GM12878 (cell line): ENCODE data around the gene HLA-DQB1. TPM values are rescaled to one million over a fixed set of nuclear protein-coding genes. Genes with fewer than 3 reads are reported as not detected.

Experiments used
- ATAC-seq: fragments of 200-7000 bp; cut with Tn5 transposase; 3 replicates; pipeline ENCODE4 v1.9.1; 2020; ENCODE audit warnings: mild to moderate bottlenecking, moderate library complexity
- BruUV-seq: library from RNA; stranded (reverse); fragments of 400-500 nt; replicated peaks from 2 replicates; lab custom pipeline; 2021; lab: Mats Ljungman, UMichigan
- CTCF ChIA-PET: fragments of 300-600 bp; sonication (Branson Sonifier 250); formaldehyde crosslinking; extraction: SDS; loops from one replicate; lab custom pipeline; 2021; ENCODE audit warnings: inconsistent platforms; lab: Yijun Ruan, JAX
- POLR2A ChIA-PET: fragments of 350-600 bp; formaldehyde crosslinking; extraction: SDS; loops from one replicate; lab custom pipeline; 2021; ENCODE audit warnings: inconsistent platforms; lab: Charles Lee
- RAD21 ChIA-PET: fragments of 300-600 bp; sonication (Branson Sonifier 250); formaldehyde crosslinking; loops from one replicate; lab custom pipeline; 2023; ENCODE audit warnings: antibody characterized with exemption; ENCODE audit not compliant: unreplicated experiment; lab: Charles Lee
- SMC1A ChIA-PET: fragments of 300-600 bp; sonication (Branson Sonifier 250); formaldehyde crosslinking; loops from one replicate; lab custom pipeline; 2023; ENCODE audit not compliant: unreplicated experiment, uncharacterized antibody; lab: Charles Lee
- DNase-seq: peaks from one replicate; pipeline ENCODE4 v3.0.0-alpha.2; 2011; ENCODE audit warnings: low read depth, low spot score
- FAIRE-seq: peaks from 3 replicates; lab custom pipeline; 2011; peaks lifted over from hg19 to GRCh38; lab: Jason Lieb, UNC
- H2AFZ ChIP-seq: 2 replicates; pipeline ENCODE4 v1.6.0; 2011; ENCODE audit warnings: low read depth, low read length, control low read depth; ENCODE audit not compliant: control insufficient read depth
- H3K27ac ChIP-seq: 2 replicates; pipeline ENCODE4 v1.5.1; 2011; ENCODE audit warnings: control low read depth; ENCODE audit not compliant: control insufficient read depth, insufficient read depth
- H3K27me3 ChIP-seq, 2 experiments: replicated peaks in 1 of 2; 2 replicates each; pipeline versions ENCODE4 v1.6.0 to v1.6.1; 2011; ENCODE audit warnings: low read length in 1 of 2; ENCODE audit not compliant: control insufficient read depth in 2 of 2, insufficient read depth in 2 of 2
- H3K36me3 ChIP-seq, 2 experiments: 2 replicates each; pipeline ENCODE4 v1.5.1; 2011; ENCODE audit warnings: low read length in 1 of 2; ENCODE audit not compliant: control insufficient read depth in 2 of 2, insufficient read depth in 2 of 2
- H3K4me1 ChIP-seq: 2 replicates; pipeline ENCODE4 v1.6.1; 2011; ENCODE audit warnings: mild to moderate bottlenecking, low read length, moderate library complexity, mixed read lengths; ENCODE audit not compliant: control insufficient read depth, insufficient read depth
- H3K4me2 ChIP-seq: 2 replicates; pipeline ENCODE4 v1.6.0; 2011; ENCODE audit warnings: control low read depth; ENCODE audit not compliant: control insufficient read depth, insufficient read depth
- H3K4me3 ChIP-seq: fragments of 200-600 bp; sonication (generic); 2 replicates; pipeline ENCODE4 v1.5.1; 2016
- H3K79me2 ChIP-seq: 2 replicates; pipeline ENCODE4 v1.6.0; 2011; ENCODE audit warnings: low read length; ENCODE audit not compliant: control insufficient read depth, insufficient read depth
- H3K9ac ChIP-seq: 2 replicates; pipeline ENCODE4 v1.8.0; 2011; ENCODE audit warnings: low read length, control low read depth, mixed read lengths; ENCODE audit not compliant: control insufficient read depth, insufficient read depth
- H3K9me3 ChIP-seq: replicated peaks from 3 replicates; pipeline ENCODE4 v1.5.1; 2011; ENCODE audit warnings: mild to moderate bottlenecking, low read length; ENCODE audit not compliant: control insufficient read depth, insufficient read depth
- H4K20me1 ChIP-seq: 2 replicates; pipeline ENCODE4 v1.6.0; 2011; ENCODE audit not compliant: control insufficient read depth, insufficient read depth
- EED ChIP-seq: sonication (generic); IDR thresholded peaks from 2 replicates; pipeline ENCODE4 v1.6.1; 2016; ENCODE audit warnings: antibody characterized with exemption, low read depth
- ESRRA ChIP-seq: IDR thresholded peaks from 2 replicates; pipeline ENCODE4 v1.6.1; 2012; ENCODE audit warnings: mild to moderate bottlenecking, low read length, improper control_type of control experiment
- NR2C1 ChIP-seq: fragments of 450-650 bp; IDR thresholded peaks from 2 replicates; pipeline ENCODE4 v1.6.1; 2017; ENCODE audit warnings: antibody characterized with exemption, mild to moderate bottlenecking, moderate library complexity
- NR2F1 ChIP-seq: fragments of 450-650 bp; conservative IDR thresholded peaks from 2 replicates; pipeline ENCODE4 v1.6.1; 2017; ENCODE audit warnings: mild to moderate bottlenecking
- POLR2AphosphoS5 ChIP-seq: IDR thresholded peaks from 2 replicates; pipeline ENCODE4 v1.6.1; 2011; ENCODE audit warnings: mild to moderate bottlenecking, low read length, inconsistent platforms
- SRF ChIP-seq, 2 experiments: IDR thresholded peaks; 2 replicates each; pipeline ENCODE4 v1.6.1; 2011; ENCODE audit warnings: low read depth in 2 of 2, low read length in 2 of 2, mild to moderate bottlenecking in 1 of 2, moderate library complexity in 1 of 2
- SUPT20H ChIP-seq: IDR thresholded peaks from 2 replicates; pipeline ENCODE4 v1.6.1; 2011; ENCODE audit warnings: low read depth, mild to moderate bottlenecking, low read length, moderate library complexity, borderline replicate concordance; ENCODE audit not compliant: control insufficient read depth
- SUZ12 ChIP-seq: fragments of 200-600 bp; sonication (generic); IDR thresholded peaks from one replicate; pipeline ENCODE4 v1.6.1; 2018; ENCODE audit warnings: antibody characterized with exemption, mild to moderate bottlenecking; ENCODE audit not compliant: unreplicated experiment
- TCF12 ChIP-seq: IDR thresholded peaks from 2 replicates; pipeline ENCODE4 v1.6.1; 2011; ENCODE audit warnings: low read depth, mild to moderate bottlenecking, low read length
- ZBED1 ChIP-seq: IDR thresholded peaks from 2 replicates; pipeline ENCODE4 v1.6.1; 2016; ENCODE audit warnings: borderline replicate concordance
- ZZZ3 ChIP-seq: IDR thresholded peaks from 2 replicates; pipeline ENCODE4 v1.6.1; 2011; ENCODE audit warnings: low read depth; ENCODE audit not compliant: control insufficient read depth, insufficient read length
- WGBS: methylation state at CpG from one replicate; pipeline ENCODE4 v1.1.6; 2016; ENCODE audit warnings: low lambda C conversion rate; ENCODE audit not compliant: insufficient replicate concordance, insufficient coverage; ENCODE audit errors: missing lambda C conversion rate; 5-methylcytosine and 5-hydroxymethylcytosine counted together
- in situ Hi-C: fragments of 300-500 bp; cut with MboI; formaldehyde crosslinking; loops from 9 replicates; pipeline ENCODE4 v1.14.3; 2018; ENCODE audit warnings: mixed read lengths
- intact Hi-C: fragments of 100-400 bp; cut with micrococcal nuclease; formaldehyde crosslinking; loops from one replicate; pipeline ENCODE4 v1.14.2; 2022; ENCODE audit not compliant: unreplicated experiment
- polyA plus RNA-seq, 11 experiments: library from polyadenylated mRNA; depleted of rRNA in 4 of 11; unstranded in 6 of 11; stranded (reverse) in 5 of 11; fragments of >200 nt; fragmentation: Nextera tagmentation in 4 of 11; fragmentation: Illumina TruSeq in 1 of 11; extraction: Ambion mirVana in 4 of 11; extraction: Trizol in 1 of 11; gene quantifications; 1 replicate in 1 of 11; 2 replicates in 10 of 11; pipeline versions ENCODE4 v1.2.1 to v1.2.3, GENCODE V29; 2011 to 2016; ENCODE audit warnings: inconsistent platforms in 2 of 11, missing spikeins in 2 of 11, low read depth in 1 of 11
- total RNA-seq, 4 experiments: library from RNA; depleted of rRNA in 3 of 4; stranded (reverse); fragments of >200 nt in 3 of 4; fragmentation: Illumina TruSeq in 1 of 4; extraction: Trizol in 1 of 4; gene quantifications; 2 replicates each; pipeline versions ENCODE4 v1.2.1 to v1.2.3, GENCODE V29; 2013 to 2021
- TF ChIP-seq, protein P1 (sequence below): IDR thresholded peaks from 2 replicates; pipeline ENCODE4 v1.6.1; 2011; ENCODE audit warnings: borderline replicate concordance, low read depth, mild to moderate bottlenecking, moderate library complexity, low read length; ENCODE audit not compliant: insufficient read depth, poor library complexity, severe bottlenecking
- TF ChIP-seq, protein P2 (sequence below): IDR thresholded peaks from 2 replicates; pipeline ENCODE4 v1.6.1; 2011; ENCODE audit warnings: borderline replicate concordance, low read depth, mild to moderate bottlenecking, moderate library complexity, mixed read lengths, low read length; ENCODE audit not compliant: insufficient read depth; ENCODE audit errors: extremely low read length
- TF ChIP-seq, protein P3 (sequence below): fragments of 450-650 bp; IDR thresholded peaks from 2 replicates; pipeline ENCODE4 v1.6.1; 2017; ENCODE audit warnings: antibody characterized with exemption, mild to moderate bottlenecking, moderate library complexity

HLA-DQB1 gene
- total and polyA plus RNA-seq, 10 of the 15 experiments (the other 5 are each of a cell fraction or from before 2014, with no cell fraction given): 38.1 to 403 (median 91.4) TPM

DNA sequence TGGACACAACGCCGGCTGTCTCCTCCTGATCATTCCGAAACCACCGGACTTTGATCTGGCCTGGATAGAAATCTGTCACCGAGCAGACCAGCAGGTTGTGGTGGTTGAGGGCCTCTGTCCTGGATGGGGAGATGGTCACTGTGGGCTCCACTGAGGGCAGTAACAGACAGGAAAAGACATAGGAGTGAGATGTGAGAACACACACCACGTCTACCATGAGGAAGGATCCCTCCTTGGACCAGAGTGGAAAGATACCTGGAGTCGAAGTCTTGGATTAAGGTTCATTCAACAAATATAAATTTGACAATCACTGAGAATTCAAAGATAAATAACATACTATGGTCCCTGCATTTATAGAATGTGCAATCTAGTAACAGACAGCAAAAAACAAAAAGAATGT, 4.4 kb downstream of the HLA-DQB1 start (continued):
- no peak for TF ChIP-seq EED
- TF ChIP-seq, all 136 proteins: peak for 0

DNA sequence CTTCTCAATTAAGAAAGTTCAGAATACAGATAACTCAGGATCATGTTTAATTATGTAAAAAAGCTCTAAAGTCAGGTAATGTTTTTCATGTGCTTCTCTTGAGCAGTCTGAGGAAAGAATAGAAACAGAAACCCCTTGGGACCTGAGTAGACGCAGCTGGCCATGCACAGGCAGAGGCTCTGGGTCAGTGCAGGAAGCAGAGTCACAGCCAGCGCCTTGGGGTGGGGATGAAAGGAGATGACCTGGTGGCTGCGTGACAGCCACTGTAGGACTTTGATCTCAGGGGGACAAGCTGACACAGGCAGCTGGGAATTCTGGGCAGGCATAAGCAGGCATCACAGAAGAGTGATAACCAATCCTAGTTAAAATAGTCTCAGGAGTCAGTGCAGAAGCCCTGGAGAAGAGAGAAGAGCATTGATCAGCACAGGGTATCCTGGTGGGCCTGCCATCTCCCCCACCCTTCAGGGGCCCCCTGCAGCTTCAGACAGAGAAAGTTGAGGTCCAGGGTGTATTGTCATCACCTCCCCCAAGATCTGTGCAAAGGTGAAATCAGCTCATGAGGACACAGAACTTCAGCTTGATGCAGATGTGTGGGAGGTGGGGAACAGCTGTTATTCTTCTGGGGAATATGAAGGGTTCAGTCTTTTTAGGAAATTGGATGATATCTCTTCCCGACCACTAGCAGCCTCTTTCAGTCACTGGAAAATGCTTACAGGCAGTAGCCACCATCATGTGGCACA, 6.4 kb downstream of the HLA-DQB1 start:
- H3K27me3 ChIP-seq: no peaks in the 10 kb centered on the region
- H3K79me2 ChIP-seq: peaks cover 17% of the 10 kb centered on the region
- peak overlapping the region; percentile 46; the same call in 1 of the 2 replicates for H3K27ac ChIP-seq
- ChIA-PET SMC1A (interaction anchor here (1.0 to 2.3 kb wide), 11 partner anchors 8 to 176 kb away, joined by 3 to 11 read pairs (median 5); partner anchors contain the start of gene HLA-DQA1), RAD21 (interaction anchor here (1.1 to 1.9 kb wide), 5 partner anchors 22 to 72 kb away, joined by 3 to 13 read pairs (median 7); partner anchors contain the start of gene HLA-DQA1), CTCF (interaction anchor here (0.6 to 2.8 kb wide), 5 partner anchors 16 to 846 kb away, joined by 3 to 12 read pairs (median 3); no protein-coding TSS in a partner anchor), POLR2A (interaction anchor here (0.6 to 11.5 kb wide), 7 partner anchors 13 to 224 kb away, joined by 3 to 168 read pairs (median 7); partner anchors contain the start of gene HLA-DQA1)
- H3K9me3 ChIP-seq: peaks cover 2% of the 10 kb centered on the region; the same call in 1 of the 3 replicates
- no peak for FAIRE-seq
- peaks cover 4 to 6% of the 10 kb centered on the region in 2 experiments; a peak in 3 of 4 replicates for H3K36me3 ChIP-seq
- 0% methylated on average over 4 of the region's 4 CpGs for WGBS
- no peak for DNase-seq
- TSS peak; percentile 48 for BruUV-seq
- H3K4me3 ChIP-seq: no peak overlapping the region
- no peaks in the 10 kb centered on the region; the same call in 1 of the 2 replicates for H3K4me1 ChIP-seq
- no peak overlapping the region for H2AFZ ChIP-seq
- in situ Hi-C loops: no loop called here
- H3K4me2 ChIP-seq: peak overlapping the region; percentile 35; the same call in 1 of the 2 replicates
- H4K20me1 ChIP-seq: no peaks in the 10 kb centered on the region
- H3K9ac ChIP-seq: no peak overlapping the region
- ATAC-seq: peak; percentile 71
- intact Hi-C loops: no loop called here
- TF ChIP-seq POLR2AphosphoS5 (0 out of 2 replicates have a peak, but pooled peaks have one; percentile 18), SUZ12 (no peak), SUPT20H (no peak), SRF (IDR thresholded peaks at IDR 0.05; ENCODE audit: low read depth in 2 of 2, low read length in 2 of 2) (no peak), ZZZ3 (no peak), NR2F1 (no peak), NR2C1 (no peak), ESRRA (no peak), TCF12 (peak; percentile 48; the same call in 1 of the 2 replicates), ZBED1 (no peak)
- TF ChIP-seq, protein P1, sequence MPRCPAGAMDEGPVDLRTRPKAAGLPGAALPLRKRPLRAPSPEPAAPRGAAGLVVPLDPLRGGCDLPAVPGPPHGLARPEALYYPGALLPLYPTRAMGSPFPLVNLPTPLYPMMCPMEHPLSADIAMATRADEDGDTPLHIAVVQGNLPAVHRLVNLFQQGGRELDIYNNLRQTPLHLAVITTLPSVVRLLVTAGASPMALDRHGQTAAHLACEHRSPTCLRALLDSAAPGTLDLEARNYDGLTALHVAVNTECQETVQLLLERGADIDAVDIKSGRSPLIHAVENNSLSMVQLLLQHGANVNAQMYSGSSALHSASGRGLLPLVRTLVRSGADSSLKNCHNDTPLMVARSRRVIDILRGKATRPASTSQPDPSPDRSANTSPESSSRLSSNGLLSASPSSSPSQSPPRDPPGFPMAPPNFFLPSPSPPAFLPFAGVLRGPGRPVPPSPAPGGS: no peak
- TF ChIP-seq, protein P2, sequence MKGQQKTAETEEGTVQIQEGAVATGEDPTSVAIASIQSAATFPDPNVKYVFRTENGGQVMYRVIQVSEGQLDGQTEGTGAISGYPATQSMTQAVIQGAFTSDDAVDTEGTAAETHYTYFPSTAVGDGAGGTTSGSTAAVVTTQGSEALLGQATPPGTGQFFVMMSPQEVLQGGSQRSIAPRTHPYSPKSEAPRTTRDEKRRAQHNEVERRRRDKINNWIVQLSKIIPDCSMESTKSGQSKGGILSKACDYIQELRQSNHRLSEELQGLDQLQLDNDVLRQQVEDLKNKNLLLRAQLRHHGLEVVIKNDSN: no peak
- TF ChIP-seq, protein P3, sequence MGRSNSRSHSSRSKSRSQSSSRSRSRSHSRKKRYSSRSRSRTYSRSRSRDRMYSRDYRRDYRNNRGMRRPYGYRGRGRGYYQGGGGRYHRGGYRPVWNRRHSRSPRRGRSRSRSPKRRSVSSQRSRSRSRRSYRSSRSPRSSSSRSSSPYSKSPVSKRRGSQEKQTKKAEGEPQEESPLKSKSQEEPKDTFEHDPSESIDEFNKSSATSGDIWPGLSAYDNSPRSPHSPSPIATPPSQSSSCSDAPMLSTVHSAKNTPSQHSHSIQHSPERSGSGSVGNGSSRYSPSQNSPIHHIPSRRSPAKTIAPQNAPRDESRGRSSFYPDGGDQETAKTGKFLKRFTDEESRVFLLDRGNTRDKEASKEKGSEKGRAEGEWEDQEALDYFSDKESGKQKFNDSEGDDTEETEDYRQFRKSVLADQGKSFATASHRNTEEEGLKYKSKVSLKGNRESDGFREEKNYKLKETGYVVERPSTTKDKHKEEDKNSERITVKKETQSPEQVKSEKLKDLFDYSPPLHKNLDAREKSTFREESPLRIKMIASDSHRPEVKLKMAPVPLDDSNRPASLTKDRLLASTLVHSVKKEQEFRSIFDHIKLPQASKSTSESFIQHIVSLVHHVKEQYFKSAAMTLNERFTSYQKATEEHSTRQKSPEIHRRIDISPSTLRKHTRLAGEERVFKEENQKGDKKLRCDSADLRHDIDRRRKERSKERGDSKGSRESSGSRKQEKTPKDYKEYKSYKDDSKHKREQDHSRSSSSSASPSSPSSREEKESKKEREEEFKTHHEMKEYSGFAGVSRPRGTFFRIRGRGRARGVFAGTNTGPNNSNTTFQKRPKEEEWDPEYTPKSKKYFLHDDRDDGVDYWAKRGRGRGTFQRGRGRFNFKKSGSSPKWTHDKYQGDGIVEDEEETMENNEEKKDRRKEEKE: no peak
